ENCODE data around the gene FUS. TPM values are rescaled to one million over a fixed set of nuclear protein-coding genes. Genes with fewer than 3 reads are reported as not detected.
"Not testable (repeated sequence)": the region's sequence is repeated elsewhere in the genome, so short reads cannot be mapped to it uniquely, and the experiment has no call there.

Gene FUS
- total and polyA plus RNA-seq, 8 donors = 180 to 829 (median 779) TPM

DNA sequence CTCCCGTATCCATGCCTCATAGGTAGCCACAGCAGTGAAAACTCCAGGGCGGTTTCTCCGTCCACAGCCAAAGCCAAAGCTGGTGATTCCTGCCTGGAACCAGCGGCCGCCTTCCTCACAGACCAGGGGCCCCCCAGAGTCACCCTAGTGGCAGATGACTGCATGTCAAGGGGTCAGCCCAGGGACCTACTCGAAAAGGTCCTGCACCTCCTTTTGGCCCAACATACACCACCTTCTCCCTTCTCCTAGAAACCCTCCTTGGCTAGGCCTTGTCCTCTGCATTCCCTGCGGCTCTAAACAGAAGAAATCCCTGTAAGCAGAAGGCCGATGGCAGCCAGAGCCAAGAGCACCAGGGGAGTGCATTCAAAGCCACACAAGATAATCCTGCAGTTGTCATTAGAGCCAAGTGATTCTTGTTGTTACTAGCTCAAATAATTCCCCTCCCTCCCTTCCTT is 36.2 kb upstream of the FUS start:
- no peaks in the 10 kb centered on the region for H3K9me3 ChIP-seq
- TF ChIP-seq, protein P1, sequence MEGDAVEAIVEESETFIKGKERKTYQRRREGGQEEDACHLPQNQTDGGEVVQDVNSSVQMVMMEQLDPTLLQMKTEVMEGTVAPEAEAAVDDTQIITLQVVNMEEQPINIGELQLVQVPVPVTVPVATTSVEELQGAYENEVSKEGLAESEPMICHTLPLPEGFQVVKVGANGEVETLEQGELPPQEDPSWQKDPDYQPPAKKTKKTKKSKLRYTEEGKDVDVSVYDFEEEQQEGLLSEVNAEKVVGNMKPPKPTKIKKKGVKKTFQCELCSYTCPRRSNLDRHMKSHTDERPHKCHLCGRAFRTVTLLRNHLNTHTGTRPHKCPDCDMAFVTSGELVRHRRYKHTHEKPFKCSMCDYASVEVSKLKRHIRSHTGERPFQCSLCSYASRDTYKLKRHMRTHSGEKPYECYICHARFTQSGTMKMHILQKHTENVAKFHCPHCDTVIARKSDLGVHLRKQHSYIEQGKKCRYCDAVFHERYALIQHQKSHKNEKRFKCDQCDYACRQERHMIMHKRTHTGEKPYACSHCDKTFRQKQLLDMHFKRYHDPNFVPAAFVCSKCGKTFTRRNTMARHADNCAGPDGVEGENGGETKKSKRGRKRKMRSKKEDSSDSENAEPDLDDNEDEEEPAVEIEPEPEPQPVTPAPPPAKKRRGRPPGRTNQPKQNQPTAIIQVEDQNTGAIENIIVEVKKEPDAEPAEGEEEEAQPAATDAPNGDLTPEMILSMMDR (IDR thresholded peaks at IDR 0.05) = no peak
- DNase-seq = no peak
- intact Hi-C loops (cut with DNase I) = no loop called here
- H3K27me3 ChIP-seq = peaks cover 0 to 15% of the 10 kb centered on the region in 2 donors
- no peak for ATAC-seq
- H3K4me3 ChIP-seq = no peak overlapping the region
- peaks cover 8 to 32% of the 10 kb centered on the region in 2 donors for H3K4me1 ChIP-seq
- H3K27ac ChIP-seq = no peak overlapping the region
- H3K36me3 ChIP-seq = no peaks in the 10 kb centered on the region

DNA sequence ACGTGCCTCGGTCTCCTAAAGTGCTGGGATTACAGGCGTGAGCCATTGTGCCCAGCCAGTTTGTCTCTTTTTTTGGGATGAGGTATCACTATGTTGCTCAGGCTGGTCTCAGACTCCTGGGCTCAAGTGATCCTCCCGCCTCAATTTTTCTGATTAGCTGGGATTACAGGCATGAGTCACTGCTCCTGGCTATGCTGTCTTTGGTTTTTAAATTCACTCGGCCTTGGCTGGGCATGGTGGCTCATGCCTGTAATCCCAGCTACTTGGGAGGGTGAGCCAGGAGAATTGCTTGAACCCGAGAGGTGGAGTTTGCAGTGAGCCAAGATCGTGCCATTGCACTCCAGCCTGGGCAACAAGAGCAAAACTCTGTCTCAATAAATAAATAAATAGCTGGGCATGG is 35.5 kb upstream of the FUS start:
- H3K4me3 ChIP-seq; H3K9me3 ChIP-seq; H3K36me3 ChIP-seq; ATAC-seq; H3K27ac ChIP-seq; intact Hi-C loops (cut with DNase I); DNase-seq: not testable (repeated sequence)
- peaks cover 0 to 21% of the 10 kb centered on the region in 2 donors for H3K27me3 ChIP-seq
- peaks cover 8 to 30% of the 10 kb centered on the region in 2 donors for H3K4me1 ChIP-seq

DNA sequence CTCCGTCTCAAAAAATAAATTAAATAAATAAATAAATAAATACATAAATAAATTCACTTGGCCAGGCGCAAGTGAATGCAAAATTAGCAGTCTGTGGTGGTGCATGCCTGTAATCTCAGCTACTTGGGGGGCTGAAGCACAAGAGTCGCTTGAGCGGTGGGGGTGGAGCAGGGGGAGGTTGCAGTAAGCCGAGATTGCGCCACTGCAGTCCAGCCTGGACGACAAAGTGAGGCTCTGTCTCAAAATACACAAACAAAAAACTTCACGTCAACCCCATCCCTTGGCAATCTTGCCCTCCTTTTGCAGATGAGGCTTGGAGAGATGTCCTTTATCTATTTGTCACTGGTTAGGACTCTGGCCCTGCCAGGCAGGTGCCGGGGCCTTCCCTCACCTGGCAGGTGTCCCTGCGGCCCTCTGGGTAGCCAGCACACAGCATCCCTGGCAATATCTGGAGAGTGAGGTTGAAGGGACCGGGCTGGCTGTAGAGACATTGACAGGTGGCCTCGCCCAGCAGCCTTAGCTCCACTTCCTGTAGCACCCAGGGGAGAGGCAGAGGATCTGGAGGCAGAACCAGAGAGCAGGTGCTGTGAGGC is 34.4 kb upstream of the FUS start:
- Histone ChIP-seq H3K4me1 (peaks cover 8 to 38% of the 10 kb centered on the region in 2 donors), H3K27ac (no peak overlapping the region), H3K27me3 (peaks cover 0 to 21% of the 10 kb centered on the region in 2 donors), H3K36me3 (no peaks in the 10 kb centered on the region), H3K9me3 (no peaks in the 10 kb centered on the region), H3K4me3 (no peak overlapping the region)
- ATAC-seq (no peak), DNase-seq (peak in 1 of 4 donors; percentile 28)
- TF ChIP-seq, protein P1 (IDR thresholded peaks at IDR 0.05) = no peak
- intact Hi-C loops (cut with DNase I) = no loop called here

DNA sequence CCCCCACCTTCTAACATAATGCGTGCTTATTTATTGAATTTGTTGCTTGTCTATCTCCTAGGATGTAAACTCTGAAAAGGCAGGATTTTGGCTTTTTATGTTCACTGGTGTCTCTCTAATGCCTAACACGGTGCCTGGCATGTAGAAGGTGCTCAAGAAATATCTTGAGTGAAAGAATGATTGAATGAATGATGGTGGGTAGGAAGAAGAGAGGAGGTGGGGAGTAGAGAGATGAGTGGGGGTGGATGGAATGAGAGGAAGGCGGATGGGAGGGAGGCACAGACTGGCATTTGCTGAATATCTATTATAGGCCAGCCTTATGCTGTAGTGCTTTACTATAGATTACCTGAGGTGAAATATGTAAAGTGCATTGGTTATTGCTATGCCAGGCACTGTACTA is 32.4 kb upstream of the FUS start:
- no peak for DNase-seq
- peaks cover 0 to 21% of the 10 kb centered on the region in 2 donors for H3K27me3 ChIP-seq
- TF ChIP-seq, protein P1 (IDR thresholded peaks at IDR 0.05) = no peak
- H3K27ac ChIP-seq = no peak overlapping the region
- H3K4me3 ChIP-seq = no peak overlapping the region
- no peaks in the 10 kb centered on the region for H3K36me3 ChIP-seq
- intact Hi-C loops (cut with DNase I) = no loop called here
- H3K4me1 ChIP-seq = peaks cover 0 to 26% of the 10 kb centered on the region in 2 donors
- no peak for ATAC-seq
- H3K9me3 ChIP-seq = no peaks in the 10 kb centered on the region

DNA sequence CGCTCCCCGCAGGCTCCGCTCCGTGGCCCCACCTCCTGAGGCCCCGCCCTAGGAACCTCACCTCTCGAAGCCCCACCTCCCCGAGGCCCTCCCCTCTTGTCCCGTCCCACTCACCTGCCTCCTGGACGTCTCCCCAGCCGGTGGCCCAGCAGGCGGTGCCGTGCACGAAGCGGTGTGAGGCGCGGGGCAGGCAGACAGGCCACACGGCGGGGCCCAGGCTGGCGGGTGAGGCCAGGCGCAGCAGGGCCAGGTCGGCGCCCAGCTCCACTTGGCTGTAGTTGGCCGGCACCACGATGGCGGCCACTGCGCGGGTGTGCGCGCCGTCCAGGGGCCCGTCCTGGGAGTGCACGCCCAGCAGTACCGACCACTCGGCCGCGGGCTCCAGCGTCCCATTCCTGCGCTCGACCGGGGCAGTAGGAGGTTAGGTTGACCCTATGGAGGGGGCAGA is 31.6 kb upstream of the FUS start:
- H3K36me3 ChIP-seq = no peaks in the 10 kb centered on the region
- ATAC-seq = peak; percentile 96
- peak in 2 of 4 donors; percentile 82 to 90 for DNase-seq
- H3K4me3 ChIP-seq = no peak overlapping the region
- peaks cover 0 to 19% of the 10 kb centered on the region in 2 donors for H3K4me1 ChIP-seq
- no peak overlapping the region for H3K27ac ChIP-seq
- TF ChIP-seq, protein P1 (IDR thresholded peaks at IDR 0.05) = no peak
- peaks cover 0 to 21% of the 10 kb centered on the region in 2 donors for H3K27me3 ChIP-seq
- intact Hi-C loops (cut with DNase I) = no loop called here
- no peaks in the 10 kb centered on the region for H3K9me3 ChIP-seq

DNA sequence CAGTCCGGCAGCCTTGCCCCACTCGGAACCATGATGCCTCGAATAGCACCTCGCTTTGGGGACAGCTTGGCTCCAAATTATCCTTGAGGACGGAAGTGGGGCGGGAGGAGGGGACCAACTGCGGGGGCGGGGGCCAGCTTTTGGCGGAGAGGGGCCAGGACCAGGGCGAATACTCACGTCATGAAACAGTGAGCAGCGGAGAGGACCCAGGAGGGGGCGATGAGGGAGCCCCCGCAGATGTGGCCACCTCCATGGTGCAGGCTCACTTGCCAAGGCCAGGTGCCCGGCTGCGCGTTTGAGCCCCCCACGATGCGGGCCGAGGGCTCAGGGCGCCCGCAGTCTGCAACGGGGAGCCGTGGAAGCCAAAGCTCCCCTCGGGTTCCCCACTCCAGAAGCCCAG is 31.0 kb upstream of the FUS start:
- DNase-seq (no peak), ATAC-seq (no peak)
- Histone ChIP-seq H3K27me3 (peaks cover 0 to 21% of the 10 kb centered on the region in 2 donors), H3K36me3 (no peaks in the 10 kb centered on the region), H3K27ac (no peak overlapping the region), H3K4me1 (peaks cover 0 to 19% of the 10 kb centered on the region in 2 donors), H3K9me3 (no peaks in the 10 kb centered on the region), H3K4me3 (no peak overlapping the region)
- TF ChIP-seq, protein P1 (IDR thresholded peaks at IDR 0.05) = no peak
- intact Hi-C loops (cut with DNase I) = no loop called here

Data from left lung (tissue), 10 donors.